Left cardiac atrium (tissue), 4 donors: Measurements from ENCODE around the gene RB1. TPM values are rescaled to one million over a fixed set of nuclear protein-coding genes. Genes with fewer than 3 reads are reported as not detected.

ENCODE experiments used
- ATAC-seq, 2 donors: fragments of 200-7000 bp; cut with Tn5 transposase; one replicate each; pipeline ENCODE4 v1.9.1; 2020; ENCODE audit warnings: mild to moderate bottlenecking in 2 of 2, moderate library complexity in 2 of 2
- DNase-seq: peaks from one replicate; pipeline ENCODE4 v3.0.0-alpha.2; 2020
- intact Hi-C, 2 donors: fragments of 100-400 bp; cut with DNase I; formaldehyde crosslinking; loops; one replicate each; pipeline versions ENCODE4 v1.14.1 to v1.15.1; 2022 to 2023
- total RNA-seq, 2 donors: library from RNA; stranded (reverse); fragmentation: NEBNext Ultra II Directional; extraction: Animal tissue kit (Norgen Biotek cat#: 25700); gene quantifications; one replicate each; pipeline ENCODE4 v1.2.1, GENCODE V29; 2021
- donor health status: DM: no; HTN: yes; CAD: no.
- donor health status: DM: no; HTN: yes; CAD: no; lungs with severe emphysema.
- donor health status: DM: yes; HTN: yes; CAD: no.
- donor health status: Dilated cardiomyopathy.

Gene RB1
- total RNA-seq, 2 donors from 2014 or later = 24.5 to 25.2 TPM

DNA sequence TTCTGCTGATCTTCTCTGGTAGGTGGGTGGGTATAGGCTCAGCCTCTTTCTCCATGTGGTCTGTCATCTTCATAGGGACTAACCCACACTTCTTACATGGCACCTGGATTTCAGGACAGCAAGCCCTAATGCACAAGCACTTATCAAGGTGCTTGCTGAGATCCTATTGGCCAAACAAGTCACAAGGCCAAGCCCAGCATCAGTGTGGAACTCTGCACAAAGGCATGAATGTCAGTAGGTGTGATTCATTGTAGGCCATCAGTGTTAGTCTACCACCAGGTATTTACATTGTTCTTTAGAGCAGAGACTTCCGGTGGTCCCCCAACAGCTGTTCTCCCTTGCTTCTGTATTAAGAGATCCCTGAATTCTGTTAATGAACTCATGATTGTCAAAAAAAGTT, 8.3 kb upstream of the RB1 start:
- DNase-seq = no peak
- no peak for ATAC-seq
- intact Hi-C loops = no loop called here

DNA sequence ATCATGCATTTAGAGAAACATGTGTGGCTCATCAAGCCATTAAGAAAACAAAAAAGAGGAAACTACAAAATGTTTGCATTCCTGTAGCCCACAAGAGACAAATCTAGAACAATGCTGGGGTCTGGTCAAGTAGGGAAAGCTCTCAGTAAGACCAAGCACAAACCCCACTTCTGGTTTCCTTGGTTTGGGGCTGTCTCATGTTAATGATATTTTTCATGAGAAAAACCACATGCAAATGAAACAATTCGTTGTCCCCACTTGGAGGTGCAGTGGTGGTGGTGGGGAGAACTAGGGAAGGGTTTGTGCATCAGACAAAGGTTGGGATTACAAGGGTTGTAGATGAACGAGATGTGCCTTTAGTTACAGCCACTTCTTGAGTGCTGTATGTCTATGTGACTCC, 7.0 kb upstream of the RB1 start:
- intact Hi-C loops = no loop called here
- DNase-seq (no peak), ATAC-seq (no peak)

DNA sequence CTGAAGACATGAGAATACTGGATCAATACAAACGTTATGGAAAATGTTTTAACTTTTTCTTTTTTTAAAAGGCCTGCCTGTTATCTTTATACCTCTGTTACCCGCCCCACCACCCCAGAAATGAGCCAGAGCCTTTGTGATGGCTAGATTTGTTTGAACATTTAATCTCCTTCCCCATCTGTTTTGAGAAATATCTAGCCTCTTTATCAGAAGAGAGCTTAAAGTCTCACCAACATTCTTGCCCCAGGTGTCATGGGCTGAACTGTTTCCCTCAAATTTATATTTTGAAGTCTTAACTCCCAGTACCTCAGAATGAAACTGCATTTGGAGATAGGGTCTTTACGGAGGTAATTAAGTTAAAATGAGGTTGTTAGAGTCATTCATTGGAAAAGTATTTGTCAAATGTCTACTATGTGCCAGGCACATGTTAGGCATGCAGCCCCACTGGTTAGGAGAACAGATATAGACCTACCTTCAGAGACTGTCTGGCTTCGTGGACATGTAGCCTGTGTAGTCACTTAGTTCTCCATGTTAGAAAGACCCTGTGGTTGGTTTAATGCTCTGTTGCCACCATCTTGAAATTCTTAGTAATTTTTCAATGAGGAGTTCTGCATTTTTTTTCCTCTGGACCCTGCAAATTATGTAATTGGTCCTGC, 6.3 kb upstream of the RB1 start:
- no peak for DNase-seq
- no peak for ATAC-seq
- intact Hi-C loops = no loop called here

DNA sequence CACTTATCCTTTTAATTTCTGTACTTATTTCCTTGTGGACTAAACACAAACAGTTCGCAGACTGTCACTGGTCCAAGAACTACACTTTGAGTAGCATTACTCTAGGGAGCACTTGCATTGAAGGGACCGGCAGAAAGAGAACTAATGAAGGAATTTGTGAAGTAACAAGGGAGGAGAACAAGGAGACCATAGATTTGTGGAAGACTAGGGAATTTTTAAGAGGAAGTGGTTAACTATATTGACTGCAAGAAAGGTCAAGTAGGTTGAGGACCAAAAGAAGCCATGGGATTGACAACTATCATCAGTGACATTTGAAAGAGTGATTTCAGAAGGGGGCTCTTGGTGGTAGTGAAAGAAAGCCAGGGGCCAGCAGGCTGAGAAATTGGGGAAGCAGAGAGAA, 4.0 kb upstream of the RB1 start:
- DNase-seq = no peak
- no peak for ATAC-seq
- intact Hi-C loops = no loop called here

DNA sequence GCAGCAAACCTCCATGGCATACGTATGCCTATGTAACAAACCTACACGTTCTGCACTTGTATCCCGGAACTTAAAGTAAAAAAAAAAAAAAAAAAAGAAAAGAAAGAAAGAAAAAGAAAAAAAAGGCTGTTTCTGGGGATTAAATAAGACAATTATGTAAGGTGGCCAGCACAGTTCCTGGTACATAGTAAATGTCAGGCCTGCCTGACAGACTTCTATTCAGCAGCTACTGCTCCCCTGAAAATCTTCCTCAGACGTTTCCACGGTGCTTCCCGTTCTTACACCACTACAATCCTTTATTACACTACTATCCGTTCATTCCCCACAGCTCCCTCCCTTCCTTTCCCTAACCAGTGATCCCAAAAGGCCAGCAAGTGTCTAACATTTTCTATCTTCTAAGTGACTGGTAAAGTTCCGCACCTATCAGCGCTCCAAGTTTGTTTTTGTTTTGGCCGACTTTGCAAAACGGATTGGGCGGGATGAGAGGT, 636 bp upstream of the RB1 start:
- DNase-seq = no peak
- intact Hi-C loops = loop anchor here (5.0 to 10.0 kb wide), 3 partner anchors 66 to 178 kb away; partner anchors contain the start of gene ITM2B (in 1 of the 2)
- ATAC-seq = no peak

DNA sequence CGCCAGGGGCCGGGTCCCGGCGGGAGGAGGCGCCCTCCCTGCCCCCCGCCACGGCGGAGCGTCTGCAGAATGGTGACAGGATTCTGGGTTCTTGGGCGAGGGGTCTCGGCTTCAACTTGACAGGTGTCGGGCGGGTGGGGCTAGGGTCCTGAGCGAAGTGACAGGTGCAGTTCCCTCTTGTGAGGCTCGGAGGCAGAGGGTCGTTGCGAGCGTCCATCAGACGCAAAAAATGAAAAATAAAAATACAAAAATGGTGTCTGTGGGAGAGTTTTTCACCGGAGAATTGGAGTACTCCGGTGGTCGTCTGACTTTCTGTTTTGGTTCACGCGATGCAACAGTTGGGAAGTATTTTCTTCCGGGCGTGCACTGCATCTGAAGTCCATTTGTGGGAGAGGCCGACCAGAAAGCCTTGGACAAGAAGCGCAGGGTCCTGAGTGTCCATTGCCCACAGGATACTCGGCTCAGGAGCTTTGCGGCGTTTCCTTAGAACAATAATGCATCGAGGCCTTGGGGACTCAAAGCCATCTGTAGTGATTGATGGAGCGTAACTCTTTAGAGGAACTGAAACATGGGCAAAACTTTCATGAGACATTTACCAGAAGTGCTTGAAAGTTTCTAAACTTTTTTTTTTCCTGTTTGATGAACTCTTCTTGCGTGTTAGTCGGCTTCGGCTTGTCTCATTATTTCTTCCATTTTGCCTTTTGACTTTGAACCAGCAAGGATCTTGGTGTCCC, 759 bp downstream of the RB1 start:
- peak; percentile 39 to 42 for ATAC-seq
- peak; percentile 50 for DNase-seq
- intact Hi-C loops = loop anchor here (5.0 to 10.0 kb wide), 3 partner anchors 67 to 180 kb away; partner anchors contain the start of gene ITM2B (in 1 of the 2)

DNA sequence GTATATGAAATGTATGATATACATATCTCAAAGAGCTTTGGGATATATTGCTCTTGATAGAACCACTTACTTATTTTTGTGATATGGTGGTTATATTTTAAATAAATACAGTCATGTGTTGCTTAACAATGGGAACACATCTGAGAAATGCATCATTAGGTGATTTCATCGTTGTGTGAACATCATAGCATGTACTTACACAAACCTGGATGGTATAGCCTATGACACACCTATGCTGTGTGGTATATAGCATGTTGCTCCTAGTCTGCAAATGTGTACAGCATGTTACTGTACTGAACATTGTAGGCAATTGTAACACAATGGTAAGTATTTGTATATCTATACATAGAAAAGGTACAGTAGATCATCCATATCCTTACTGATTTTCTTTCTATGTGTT, 7.7 kb downstream of the RB1 start:
- ATAC-seq = no peak
- DNase-seq = no peak
- intact Hi-C loops = no loop called here

DNA sequence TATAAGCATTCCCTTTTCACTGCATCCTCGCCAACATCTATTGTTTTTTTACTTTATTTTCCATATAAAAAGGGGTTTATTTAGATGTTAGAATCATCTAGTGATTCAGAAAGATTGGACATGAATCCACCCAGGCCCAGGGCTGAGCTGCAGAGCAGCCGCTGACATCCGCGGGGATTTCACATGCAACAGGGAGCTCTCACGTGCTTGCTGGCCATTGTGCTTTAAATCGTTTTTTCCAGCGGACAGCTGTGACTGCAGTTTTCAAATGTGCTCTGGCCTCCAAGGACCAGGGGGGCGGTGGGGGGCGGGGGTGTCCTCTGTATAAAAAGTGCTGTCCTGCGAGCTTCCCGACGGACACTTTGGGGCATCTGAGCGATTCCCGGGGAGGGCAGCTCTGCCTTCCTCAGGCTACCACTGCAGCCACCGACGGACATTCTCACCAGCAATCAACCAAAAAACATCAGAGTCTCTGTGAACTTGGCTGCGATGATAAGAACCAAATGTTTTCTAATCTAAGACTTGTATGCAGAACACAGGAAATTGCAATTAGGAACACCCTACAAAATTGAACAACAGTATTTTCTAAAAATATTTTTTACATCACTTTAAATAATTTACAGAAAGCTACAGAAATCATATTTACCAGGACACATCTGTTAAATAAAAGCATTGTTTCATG, 12.6 kb downstream of the RB1 start:
- ATAC-seq (no peak), DNase-seq (no peak)
- intact Hi-C loops = no loop called here

DNA sequence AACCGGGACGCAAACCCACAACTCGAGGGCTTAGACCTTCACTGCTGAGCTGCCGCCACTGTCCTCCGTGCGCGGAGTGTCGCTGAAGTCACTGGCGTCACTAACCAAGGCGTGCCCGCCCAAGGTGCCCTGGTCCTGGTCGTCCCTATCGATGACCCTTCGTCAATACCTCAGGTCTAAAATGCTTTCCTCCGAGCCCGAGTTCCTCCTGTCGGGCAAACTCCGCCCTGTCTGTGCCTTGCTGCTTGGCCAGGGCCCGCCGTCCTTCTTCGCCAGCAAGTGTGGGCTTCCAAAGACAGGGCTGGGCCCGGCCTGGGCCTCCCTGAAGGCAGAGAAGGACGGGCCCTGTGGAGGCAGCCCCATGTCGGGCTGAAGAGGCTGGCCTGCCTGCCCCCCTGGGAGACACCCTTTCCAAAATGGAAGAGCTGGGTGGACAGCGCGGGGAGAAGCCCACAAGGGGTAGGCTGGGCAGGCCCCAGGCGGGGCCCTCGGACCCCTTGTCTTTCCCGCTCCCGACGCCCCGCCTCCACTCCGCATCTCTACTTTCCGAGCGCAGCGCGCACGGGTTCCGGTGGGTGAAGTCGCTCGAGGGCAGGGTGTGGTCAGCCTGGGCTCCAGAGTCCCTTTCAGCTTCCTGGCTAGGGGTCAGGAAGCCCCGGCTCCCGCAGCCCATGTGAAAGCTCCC, 13.4 kb downstream of the RB1 start:
- DNase-seq = peak; percentile 21
- no peak for ATAC-seq
- intact Hi-C loops = no loop called here

DNA sequence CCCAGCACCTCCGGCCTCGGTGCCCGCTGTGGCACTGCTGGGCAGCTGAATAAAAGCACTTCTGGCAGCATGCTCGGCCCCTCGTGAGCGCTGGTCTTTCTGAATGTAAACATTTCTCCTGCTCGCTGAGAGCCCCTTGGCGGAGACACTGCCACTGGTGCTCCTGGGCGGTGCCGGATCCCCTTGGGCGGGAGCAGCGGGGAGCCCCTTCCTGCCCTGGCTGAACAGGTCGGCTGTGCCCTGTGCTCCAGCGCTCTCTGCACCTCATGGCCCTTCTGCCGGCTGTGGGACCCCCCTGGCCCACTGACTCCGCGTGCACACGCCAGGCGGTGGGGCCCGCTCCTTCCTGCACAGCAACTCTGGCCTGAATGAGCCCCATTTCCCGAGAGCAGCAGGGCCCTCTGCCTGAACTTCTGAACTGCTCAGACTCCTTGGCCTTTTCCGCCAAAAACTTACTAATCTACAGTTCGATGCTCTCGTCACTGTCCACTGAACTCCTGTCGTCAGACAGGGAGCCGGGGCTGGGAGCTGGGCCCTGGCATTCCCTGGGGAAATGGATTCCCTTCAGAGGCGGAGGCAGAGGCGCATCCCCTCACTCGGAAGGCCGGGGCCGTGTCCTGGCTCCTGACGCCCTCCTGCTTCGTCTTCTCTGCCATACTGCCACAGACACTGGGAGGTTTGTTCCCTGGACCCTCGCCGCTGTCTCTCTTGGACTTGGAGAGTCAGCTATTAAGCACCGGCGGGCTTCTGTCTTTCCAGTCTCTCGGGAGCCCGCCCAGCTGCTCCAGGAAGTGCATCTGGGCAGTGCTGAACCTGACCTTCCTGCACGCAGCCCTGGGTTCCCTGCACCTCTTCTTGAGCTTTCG, 14.2 kb downstream of the RB1 start:
- DNase-seq (peak; percentile 31), ATAC-seq (peak; percentile 10 to 45)
- intact Hi-C loops = no loop called here

DNA sequence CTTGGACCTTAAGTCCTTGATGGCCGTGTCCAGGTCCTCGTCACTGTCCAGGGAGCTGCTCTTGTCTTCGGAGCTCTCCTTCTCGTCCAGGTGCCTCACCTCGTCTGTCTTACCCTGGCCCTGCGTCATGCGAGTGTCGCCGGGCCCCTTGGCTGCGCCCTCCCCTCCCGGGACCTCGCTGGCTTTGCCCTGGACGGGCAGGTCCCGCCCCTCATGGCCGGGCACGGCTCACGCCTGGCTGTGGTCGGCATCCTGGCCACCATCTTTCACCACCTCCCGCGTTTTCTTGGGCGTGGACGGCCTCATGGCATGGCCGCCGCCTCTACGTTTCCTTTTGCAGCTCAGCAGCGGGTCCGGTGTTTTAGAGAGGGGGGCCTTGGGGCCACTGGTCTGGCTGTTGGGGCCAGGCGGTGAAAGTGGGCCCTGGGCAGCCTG, 14.8 kb downstream of the RB1 start:
- peak; percentile 27 to 28 for ATAC-seq
- intact Hi-C loops = no loop called here
- peak; percentile 38 for DNase-seq

DNA sequence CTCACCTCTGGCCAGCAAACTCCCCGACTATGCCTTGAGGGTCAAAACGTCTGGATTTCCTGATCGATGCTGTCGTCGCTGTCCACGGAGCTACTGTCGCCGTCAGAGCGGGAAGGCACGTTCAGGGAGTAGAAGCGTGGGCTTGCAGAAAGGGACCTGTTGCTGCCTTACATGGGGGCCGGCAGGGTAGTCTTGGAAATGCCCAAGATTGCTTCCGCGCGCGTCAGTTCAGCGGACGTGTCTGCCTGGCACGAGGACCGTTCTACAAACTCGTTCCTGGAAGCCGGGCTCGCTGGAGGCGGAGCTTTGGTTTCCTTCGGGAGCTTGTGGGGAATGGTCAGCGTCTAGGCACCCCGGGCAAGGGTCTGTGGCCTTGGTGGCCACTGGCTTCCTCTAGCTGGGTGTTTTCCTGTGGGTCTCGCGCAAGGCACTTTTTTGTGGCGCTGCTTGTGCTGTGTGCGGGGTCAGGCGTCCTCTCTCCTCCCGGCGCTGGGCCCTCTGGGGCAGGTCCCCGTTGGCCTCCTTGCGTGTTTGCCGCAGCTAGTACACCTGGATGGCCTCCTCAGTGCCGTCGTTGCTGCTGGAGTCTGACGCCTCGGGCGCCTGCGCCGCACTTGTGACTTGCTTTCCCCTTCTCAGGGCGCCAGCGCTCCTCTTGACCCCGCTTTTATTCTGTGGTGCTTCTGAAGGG, 15.4 kb downstream of the RB1 start:
- intact Hi-C loops = no loop called here
- peak; percentile 54 for DNase-seq
- ATAC-seq = peak; percentile 32 to 51

DNA sequence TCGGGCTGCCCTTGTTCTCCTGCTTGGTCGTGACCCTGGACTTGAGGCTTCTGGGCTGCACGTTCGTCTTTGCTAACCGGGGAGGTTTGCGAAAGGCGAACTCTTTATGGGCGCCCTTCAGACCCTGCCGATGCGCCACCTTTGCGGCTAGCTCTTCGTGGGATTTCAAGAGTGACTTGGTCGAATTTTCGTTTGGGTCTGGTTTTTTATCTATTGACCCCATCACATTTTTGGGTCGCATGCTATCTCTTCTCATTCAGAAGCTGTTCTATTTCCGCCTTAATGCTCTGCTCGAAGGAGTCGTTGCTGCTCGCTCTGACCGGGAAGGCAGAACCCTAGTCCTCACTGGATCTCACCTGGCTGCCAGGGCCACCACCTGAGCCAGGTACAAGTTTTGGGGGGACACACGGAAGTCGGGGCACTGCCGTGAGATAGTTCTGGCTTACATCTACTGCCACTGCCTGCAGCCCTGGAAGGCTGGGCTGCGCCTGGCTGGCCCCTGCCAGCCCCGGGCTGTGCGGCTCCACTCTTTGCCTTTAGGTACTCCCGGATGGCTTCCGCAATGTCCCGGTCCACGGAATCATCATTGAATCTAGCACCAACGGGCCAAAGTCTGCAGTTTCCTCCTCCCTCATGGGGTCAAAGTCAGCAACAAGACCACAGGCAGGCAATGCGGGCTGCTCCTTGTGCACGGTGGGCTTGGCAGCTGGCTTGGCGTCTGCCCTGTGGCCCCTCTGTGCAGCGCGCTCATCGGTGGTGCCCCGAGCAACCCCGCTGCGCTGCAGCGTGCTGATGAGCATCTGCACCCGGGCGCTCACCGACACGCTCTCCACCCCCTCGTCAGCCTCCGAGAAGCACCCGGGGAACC, 16.2 kb downstream of the RB1 start:
- ATAC-seq = peak in 1 of 2 donors; percentile 21
- intact Hi-C loops = no loop called here
- DNase-seq = no peak

DNA sequence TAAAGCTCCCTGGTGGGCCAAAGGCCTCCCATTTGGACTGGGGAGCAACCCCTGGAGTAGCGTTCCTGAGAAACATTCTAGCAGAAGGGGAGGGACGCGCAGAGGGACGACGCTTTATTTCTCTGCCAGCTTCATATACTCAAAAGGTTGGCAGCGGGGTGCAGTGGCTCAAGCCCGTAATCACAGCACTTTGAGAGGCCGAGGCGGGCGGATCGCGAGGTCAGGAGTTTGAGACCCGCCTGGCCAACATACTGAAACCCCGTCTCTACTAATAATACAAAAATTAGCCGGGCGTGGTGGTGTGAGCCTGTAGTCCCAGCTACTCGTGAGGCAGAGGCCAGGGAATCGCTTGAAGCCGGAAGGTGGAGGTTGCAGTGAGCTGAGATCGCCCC, 16.8 kb downstream of the RB1 start:
- intact Hi-C loops = no loop called here
- DNase-seq = no peak

DNA sequence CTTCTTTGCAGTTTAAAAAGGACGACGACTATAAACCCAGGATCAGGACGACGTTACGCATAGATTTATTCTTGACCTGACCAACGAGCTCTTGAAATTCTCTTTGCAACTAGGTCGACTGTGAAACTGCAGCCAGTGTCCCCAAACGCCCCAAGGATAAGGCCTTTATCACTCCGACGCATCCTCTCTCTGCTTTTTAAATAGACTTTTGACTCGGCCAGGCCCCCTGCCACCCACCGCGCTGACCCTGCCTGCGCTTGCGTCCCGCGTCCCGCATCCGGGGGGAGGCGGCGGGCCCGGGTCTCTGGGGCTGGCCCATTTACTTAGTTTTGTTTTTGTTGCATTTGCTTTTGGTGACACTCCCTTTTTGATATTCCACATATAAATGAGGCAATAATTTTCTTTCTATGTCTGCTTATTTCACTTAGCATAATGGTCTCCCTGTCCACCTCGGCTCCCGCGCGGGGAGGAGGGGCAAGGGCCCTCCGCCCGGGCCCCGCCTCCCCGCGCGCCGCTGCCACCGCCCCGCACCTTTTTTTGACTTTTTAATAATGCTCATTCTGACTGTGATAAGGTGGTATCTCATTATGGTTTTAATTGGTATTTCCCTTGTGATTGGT, 17.4 kb downstream of the RB1 start:
- ATAC-seq = peak in 1 of 2 donors; percentile 20
- intact Hi-C loops = no loop called here

More for the DNA sequence above, 16.8 kb downstream of the RB1 start:
- ATAC-seq = no peak

DNA sequence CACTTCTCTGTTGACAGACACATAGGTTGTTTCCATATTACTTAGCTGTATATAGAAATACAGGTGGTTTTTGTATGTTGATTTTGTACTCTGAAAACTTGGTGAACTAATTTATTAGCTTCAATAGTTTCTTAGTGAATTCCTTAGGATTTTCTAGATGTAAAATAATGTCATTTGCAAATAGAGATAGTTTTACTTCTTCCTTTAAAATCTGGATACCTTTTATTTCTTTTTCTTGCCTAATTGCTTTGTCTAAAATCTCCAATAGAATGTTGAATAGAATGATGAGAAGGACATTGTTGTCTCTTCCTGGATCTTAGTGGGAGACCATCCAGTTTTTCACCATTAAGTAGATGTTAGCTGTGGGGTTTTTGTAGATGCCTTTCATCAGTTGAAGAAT, 18.7 kb downstream of the RB1 start:
- intact Hi-C loops = no loop called here
- DNase-seq (no peak), ATAC-seq (no peak)

More for the DNA sequence above, 17.4 kb downstream of the RB1 start:
- DNase-seq = no peak
